GM23248 (cell line): ENCODE measurements around the gene TRIM36.

Source experiments
- EZH2 ChIP-seq: fragments of 200-600 bp; sonication (generic); IDR thresholded peaks from 2 replicates; pipeline ENCODE4 v1.6.1; 2018; ENCODE audit warnings: antibody characterized with exemption, mild to moderate bottlenecking; ENCODE audit not compliant: insufficient read depth, poor library complexity, severe bottlenecking
- EZH2phosphoT487 ChIP-seq: fragments of 200-600 bp; sonication (generic); IDR thresholded peaks from 2 replicates; pipeline ENCODE4 v1.6.1; 2018; ENCODE audit warnings: antibody characterized with exemption, moderate library complexity, mild to moderate bottlenecking, low read depth; ENCODE audit not compliant: insufficient read depth

DNA sequence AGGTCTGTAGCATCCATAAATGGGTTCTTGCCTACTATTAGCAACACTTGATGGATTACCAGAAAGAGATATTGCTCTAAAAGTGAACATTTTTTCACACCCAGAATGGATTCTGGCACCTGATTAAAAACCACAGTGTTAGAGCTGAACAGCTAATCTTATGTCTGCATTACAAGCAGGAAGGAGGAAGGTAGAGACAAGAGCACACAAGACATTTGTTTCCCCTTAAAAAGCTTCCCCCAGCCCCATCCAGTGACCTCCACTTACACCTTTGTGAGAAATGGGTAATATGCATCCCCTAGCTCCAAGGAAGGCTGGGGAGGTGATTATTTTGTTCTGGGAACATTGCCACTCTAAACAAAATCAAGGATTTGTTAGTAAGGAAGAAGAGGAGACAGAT lies 12.0 kb upstream of the TRIM36 start:
- TF ChIP-seq EZH2 (no peak), EZH2phosphoT487 (no peak)
